ENCODE data around the gene EXOC3L1.

- TF ChIP-seq, protein P1, sequence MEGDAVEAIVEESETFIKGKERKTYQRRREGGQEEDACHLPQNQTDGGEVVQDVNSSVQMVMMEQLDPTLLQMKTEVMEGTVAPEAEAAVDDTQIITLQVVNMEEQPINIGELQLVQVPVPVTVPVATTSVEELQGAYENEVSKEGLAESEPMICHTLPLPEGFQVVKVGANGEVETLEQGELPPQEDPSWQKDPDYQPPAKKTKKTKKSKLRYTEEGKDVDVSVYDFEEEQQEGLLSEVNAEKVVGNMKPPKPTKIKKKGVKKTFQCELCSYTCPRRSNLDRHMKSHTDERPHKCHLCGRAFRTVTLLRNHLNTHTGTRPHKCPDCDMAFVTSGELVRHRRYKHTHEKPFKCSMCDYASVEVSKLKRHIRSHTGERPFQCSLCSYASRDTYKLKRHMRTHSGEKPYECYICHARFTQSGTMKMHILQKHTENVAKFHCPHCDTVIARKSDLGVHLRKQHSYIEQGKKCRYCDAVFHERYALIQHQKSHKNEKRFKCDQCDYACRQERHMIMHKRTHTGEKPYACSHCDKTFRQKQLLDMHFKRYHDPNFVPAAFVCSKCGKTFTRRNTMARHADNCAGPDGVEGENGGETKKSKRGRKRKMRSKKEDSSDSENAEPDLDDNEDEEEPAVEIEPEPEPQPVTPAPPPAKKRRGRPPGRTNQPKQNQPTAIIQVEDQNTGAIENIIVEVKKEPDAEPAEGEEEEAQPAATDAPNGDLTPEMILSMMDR (IDR thresholded peaks at IDR 0.05) = no peak
- TF ChIP-seq EZH2 (IDR thresholded peaks at IDR 0.05) = no peak
- no peak for TF ChIP-seq EZH2phosphoT487 (IDR thresholded peaks at IDR 0.05)
Observed at GRCh38 chr16:67216612-67217490, 26.9 kb upstream of the EXOC3L1 start.

Measured in neural progenitor cell (in vitro differentiated cells).